CD14-positive monocyte (primary cell): ENCODE results near the gene KRT86. TPM values are rescaled to one million over a fixed set of nuclear protein-coding genes. Genes with fewer than 3 reads are reported as not detected.
A peak's percentile ranks its signal among the peaks of the same experiment; 100 is the strongest.

Source experiments
- DNase-seq, 3 donors: peaks; one replicate each; pipeline ENCODE4 v3.0.0-alpha.2; 2011 to 2022
- H2AFZ ChIP-seq: 2 replicates; pipeline ENCODE4 v1.6.0; 2012; ENCODE audit warnings: mild to moderate bottlenecking, low read depth, low read length, inconsistent platforms; ENCODE audit not compliant: insufficient read depth, poor library complexity, severe bottlenecking
- H3K27ac ChIP-seq, 2 donors: 1 replicate in 1 of 2; 2 replicates in 1 of 2; pipeline ENCODE4 v1.5.1; 2012 to 2013; ENCODE audit warnings: low read length in 2 of 2, control low read depth in 1 of 2, inconsistent platforms in 1 of 2, low read depth in 1 of 2, mild to moderate bottlenecking in 1 of 2
- H3K27me3 ChIP-seq, 2 donors: one replicate each; pipeline versions ENCODE4 v1.6.0 to v1.6.1; 2011 to 2013; ENCODE audit warnings: low read length in 2 of 2; ENCODE audit not compliant: control insufficient read depth in 2 of 2, insufficient read depth in 2 of 2
- H3K36me3 ChIP-seq, 2 donors: replicated peaks in 1 of 2; 1 replicate in 1 of 2; 2 replicates in 1 of 2; pipeline versions ENCODE4 v1.5.1 to v1.6.1; 2012 to 2013; ENCODE audit warnings: low read length in 2 of 2, control low read depth in 1 of 2, inconsistent platforms in 1 of 2, mild to moderate bottlenecking in 1 of 2; ENCODE audit not compliant: insufficient read depth in 2 of 2, control insufficient read depth in 1 of 2
- H3K4me1 ChIP-seq, 2 donors: 1 replicate in 1 of 2; 2 replicates in 1 of 2; pipeline versions ENCODE4 v1.5.1 to v1.6.1; 2012 to 2013; ENCODE audit warnings: low read length in 2 of 2, control low read depth in 1 of 2, inconsistent platforms in 1 of 2, mild to moderate bottlenecking in 1 of 2, moderate library complexity in 1 of 2; ENCODE audit not compliant: insufficient read depth in 2 of 2, control insufficient read depth in 1 of 2
- H3K4me2 ChIP-seq: replicated peaks from 2 replicates; pipeline ENCODE3; 2012; ENCODE audit warnings: low read length, moderate library complexity, mild to moderate bottlenecking; ENCODE audit not compliant: poor library complexity, severe bottlenecking; ENCODE audit errors: extremely low read depth
- H3K4me3 ChIP-seq, 3 experiments: fragments of 200-600 bp in 1 of 3; sonication (generic) in 1 of 3; replicated peaks in 1 of 3; 1 replicate in 2 of 3; 2 replicates in 1 of 3; pipeline ENCODE4 v1.5.1; 2011 to 2013; ENCODE audit warnings: low read length in 3 of 3, mild to moderate bottlenecking in 3 of 3, control low read depth in 2 of 3, low read depth in 2 of 3, inconsistent platforms in 1 of 3, moderate library complexity in 1 of 3
- H3K79me2 ChIP-seq: 2 replicates; pipeline ENCODE4 v1.6.0; 2012; ENCODE audit warnings: mild to moderate bottlenecking, control low read depth, inconsistent platforms, low read length, moderate library complexity; ENCODE audit not compliant: insufficient read depth
- H3K9ac ChIP-seq: 2 replicates; pipeline ENCODE4 v1.6.0; 2017; ENCODE audit warnings: low read length, mild to moderate bottlenecking; ENCODE audit not compliant: insufficient read depth, poor library complexity, severe bottlenecking
- H3K9me3 ChIP-seq, 2 donors: replicated peaks in 1 of 2; 1 replicate in 1 of 2; 2 replicates in 1 of 2; pipeline versions ENCODE4 v1.5.1 to v1.6.1; 2012 to 2013; ENCODE audit warnings: low read length in 2 of 2, control low read depth in 1 of 2; ENCODE audit not compliant: control insufficient read depth in 1 of 2, insufficient read depth in 1 of 2
- H4K20me1 ChIP-seq: 2 replicates; pipeline ENCODE4 v1.6.0; 2012; ENCODE audit warnings: mild to moderate bottlenecking, low read length, control low read depth, moderate library complexity; ENCODE audit not compliant: insufficient read depth
- H3K27ac Mint-ChIP-seq, 7 donors: one replicate each; pipeline ENCODE4 v1.8.0; 2020; ENCODE audit warnings: mild to moderate bottlenecking in 7 of 7, mixed read lengths in 7 of 7, moderate library complexity in 6 of 7, inconsistent platforms in 2 of 7
- H3K27me3 Mint-ChIP-seq, 3 donors: one replicate each; pipeline ENCODE4 v1.8.0; 2021 to 2022; ENCODE audit warnings: low read depth in 3 of 3, mild to moderate bottlenecking in 3 of 3, mixed read lengths in 3 of 3, moderate library complexity in 3 of 3, inconsistent platforms in 1 of 3
- H3K36me3 Mint-ChIP-seq, 2 donors: one replicate each; pipeline ENCODE4 v1.8.0; 2020; ENCODE audit warnings: mixed read lengths in 2 of 2, inconsistent platforms in 1 of 2, mild to moderate bottlenecking in 1 of 2
- H3K4me1 Mint-ChIP-seq: one replicate; pipeline ENCODE4 v1.8.0; 2020; ENCODE audit warnings: mild to moderate bottlenecking, mixed read lengths
- H3K4me3 Mint-ChIP-seq, 2 donors: one replicate each; pipeline ENCODE4 v1.8.0; 2020; ENCODE audit warnings: mild to moderate bottlenecking in 2 of 2, mixed read lengths in 2 of 2, moderate library complexity in 1 of 2
- H3K9me3 Mint-ChIP-seq, 7 donors: one replicate each; pipeline ENCODE4 v1.8.0; 2020 to 2022; ENCODE audit warnings: mixed read lengths in 7 of 7, mild to moderate bottlenecking in 6 of 7, moderate library complexity in 6 of 7, inconsistent platforms in 2 of 7
- WGBS: methylation state at CpG from one replicate; pipeline ENCODE4 v1.1.5; 2013; ENCODE audit warnings: missing lambda C conversion rate; ENCODE audit not compliant: insufficient coverage; 5-methylcytosine and 5-hydroxymethylcytosine counted together
- intact Hi-C, 2 donors: fragments of 100-400 bp; cut with micrococcal nuclease; formaldehyde crosslinking; loops; one replicate each; pipeline versions ENCODE4 v1.15.0 to v1.15.1; 2023
- polyA plus RNA-seq, 3 donors: library from polyadenylated mRNA; depleted of rRNA in 1 of 3; unstranded in 2 of 3; stranded (reverse) in 1 of 3; fragments of 300-500 nt in 2 of 3; fragments of >200 nt in 1 of 3; fragmentation: Illumina TruSeq in 2 of 3; gene quantifications; 1 replicate in 2 of 3; 2 replicates in 1 of 3; pipeline ENCODE4 v1.2.3, GENCODE V29; 2012 to 2021
- TF ChIP-seq, protein P1 (sequence below): fragments of 200-600 bp; IDR thresholded peaks from one replicate; pipeline ENCODE4 v1.8.0; 2022; ENCODE audit warnings: antibody characterized with exemption, mild to moderate bottlenecking

The KRT86 gene
- polyA plus RNA-seq, 3 donors, result not detected

DNA sequence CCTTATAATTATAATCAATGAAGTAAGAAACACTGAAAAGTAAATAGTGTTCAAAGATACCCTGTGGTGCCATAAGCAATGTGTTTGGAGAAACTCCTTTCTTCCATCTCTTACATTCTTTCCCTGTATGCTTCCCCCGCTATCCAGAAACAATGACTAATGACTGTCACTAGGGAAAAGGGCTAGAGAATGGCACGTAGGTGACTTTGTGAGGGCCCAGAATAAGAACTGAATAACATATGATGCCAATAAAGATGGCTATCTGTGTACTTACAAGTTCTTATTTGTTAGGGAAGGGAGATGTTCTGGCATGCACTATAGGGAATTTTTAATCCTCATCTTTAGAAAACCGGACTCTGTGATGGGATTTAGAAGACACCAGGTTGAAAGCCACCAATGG, 46.1 kb upstream of the KRT86 start:
- H3K9me3 Mint-ChIP-seq, result peaks cover 0 to 15% (median 9%) of the 10 kb centered on the region in 7 donors
- no peak overlapping the region for H3K4me3 ChIP-seq
- no peaks in the 10 kb centered on the region for H3K36me3 ChIP-seq
- no peak for DNase-seq
- H3K27ac ChIP-seq, result no peak overlapping the region
- H3K27me3 Mint-ChIP-seq, result peaks cover 35 to 43% (median 40%) of the 10 kb centered on the region in 3 donors
- H3K36me3 Mint-ChIP-seq, result peaks cover 10 to 12% of the 10 kb centered on the region in 2 donors
- peak overlapping the region in 2 of 7 donors; percentile 11 to 62 for H3K27ac Mint-ChIP-seq
- no peak overlapping the region for H3K4me3 Mint-ChIP-seq
- no peak overlapping the region for H3K4me2 ChIP-seq
- H3K9ac ChIP-seq, result no peak overlapping the region
- H2AFZ ChIP-seq, result no peak overlapping the region
- H3K9me3 ChIP-seq, result no peaks in the 10 kb centered on the region
- peaks cover 70% of the 10 kb centered on the region for H3K4me1 Mint-ChIP-seq
- no CpG with 5 or more reads among the region's 3 CpGs for WGBS
- no peaks in the 10 kb centered on the region for H3K79me2 ChIP-seq
- H4K20me1 ChIP-seq, result no peaks in the 10 kb centered on the region
- H3K4me1 ChIP-seq, result peaks cover 29 to 60% of the 10 kb centered on the region in 2 donors
- H3K27me3 ChIP-seq, result peaks cover 9 to 30% of the 10 kb centered on the region in 2 donors
- intact Hi-C loops, result no loop called here
- TF ChIP-seq, protein P1, sequence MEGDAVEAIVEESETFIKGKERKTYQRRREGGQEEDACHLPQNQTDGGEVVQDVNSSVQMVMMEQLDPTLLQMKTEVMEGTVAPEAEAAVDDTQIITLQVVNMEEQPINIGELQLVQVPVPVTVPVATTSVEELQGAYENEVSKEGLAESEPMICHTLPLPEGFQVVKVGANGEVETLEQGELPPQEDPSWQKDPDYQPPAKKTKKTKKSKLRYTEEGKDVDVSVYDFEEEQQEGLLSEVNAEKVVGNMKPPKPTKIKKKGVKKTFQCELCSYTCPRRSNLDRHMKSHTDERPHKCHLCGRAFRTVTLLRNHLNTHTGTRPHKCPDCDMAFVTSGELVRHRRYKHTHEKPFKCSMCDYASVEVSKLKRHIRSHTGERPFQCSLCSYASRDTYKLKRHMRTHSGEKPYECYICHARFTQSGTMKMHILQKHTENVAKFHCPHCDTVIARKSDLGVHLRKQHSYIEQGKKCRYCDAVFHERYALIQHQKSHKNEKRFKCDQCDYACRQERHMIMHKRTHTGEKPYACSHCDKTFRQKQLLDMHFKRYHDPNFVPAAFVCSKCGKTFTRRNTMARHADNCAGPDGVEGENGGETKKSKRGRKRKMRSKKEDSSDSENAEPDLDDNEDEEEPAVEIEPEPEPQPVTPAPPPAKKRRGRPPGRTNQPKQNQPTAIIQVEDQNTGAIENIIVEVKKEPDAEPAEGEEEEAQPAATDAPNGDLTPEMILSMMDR, result no peak

DNA sequence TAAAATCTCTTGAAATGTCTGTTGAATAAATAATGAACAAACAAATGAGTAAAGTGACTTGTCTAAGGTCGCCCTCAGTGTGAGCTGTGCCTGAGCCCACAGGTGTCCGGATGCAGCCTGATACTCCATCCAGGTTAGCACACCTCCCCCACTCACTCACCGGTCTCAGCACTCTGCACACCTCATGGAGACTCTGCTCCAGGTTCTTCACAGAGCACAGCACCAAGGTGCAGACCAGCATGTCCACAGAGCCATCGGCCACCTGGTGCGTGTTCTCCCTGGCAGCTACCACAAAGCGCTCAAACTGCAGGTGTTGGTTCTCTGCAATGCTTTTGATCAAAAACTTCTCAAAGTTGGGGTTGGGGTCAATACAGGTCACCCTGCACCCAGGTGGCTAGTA, 45.5 kb upstream of the KRT86 start:
- TF ChIP-seq, protein P1, result no peak
- peak overlapping the region in 1 of 7 donors; percentile 46 for H3K27ac Mint-ChIP-seq
- H3K9me3 ChIP-seq, result no peaks in the 10 kb centered on the region
- WGBS, result 96% methylated on average over 5 of the region's 6 CpGs
- peaks cover 11 to 35% of the 10 kb centered on the region in 2 donors for H3K27me3 ChIP-seq
- H3K27me3 Mint-ChIP-seq, result peaks cover 38 to 46% (median 43%) of the 10 kb centered on the region in 3 donors
- intact Hi-C loops, result no loop called here
- peaks cover 0 to 17% (median 10%) of the 10 kb centered on the region in 7 donors for H3K9me3 Mint-ChIP-seq
- peaks cover 12 to 15% of the 10 kb centered on the region in 2 donors for H3K36me3 Mint-ChIP-seq
- no peak overlapping the region for H3K4me3 ChIP-seq
- no peaks in the 10 kb centered on the region for H3K79me2 ChIP-seq
- no peak overlapping the region for H3K4me3 Mint-ChIP-seq
- H4K20me1 ChIP-seq, result no peaks in the 10 kb centered on the region
- H3K4me1 ChIP-seq, result peaks cover 28 to 63% of the 10 kb centered on the region in 2 donors
- H3K4me1 Mint-ChIP-seq, result peaks cover 72% of the 10 kb centered on the region
- no peak overlapping the region for H3K9ac ChIP-seq
- no peaks in the 10 kb centered on the region for H3K36me3 ChIP-seq
- no peak overlapping the region for H2AFZ ChIP-seq
- no peak overlapping the region for H3K27ac ChIP-seq
- H3K4me2 ChIP-seq, result no peak overlapping the region
- no peak for DNase-seq
